HG03025 (cell line): Measurements from ENCODE around the gene CXCR3.
"Not testable (repeated sequence)": the region's sequence is repeated elsewhere in the genome, so short reads cannot be mapped to it uniquely, and the experiment has no call there.

ENCODE experiments used
- ATAC-seq: cut with Tn5 transposase; IDR thresholded peaks from one replicate; pipeline ENCODE4 v1.9.1; 2021; ENCODE audit warnings: mild to moderate bottlenecking, moderate library complexity; ENCODE audit not compliant: unreplicated experiment, low FRiP score

Gene CXCR3

GRCh38 chrX:71615056-71615455 is 3.3 kb downstream of the CXCR3 start:
- ATAC-seq, result no peak

GRCh38 chrX:71612256-71612655 is 6.1 kb downstream of the CXCR3 start:
- ATAC-seq, result no peak

- not testable (repeated sequence) for ATAC-seq
Observed at GRCh38 chrX:71611736-71612135, 6.6 kb downstream of the CXCR3 start.

GRCh38 chrX:71609095-71609750 is 9.1 kb downstream of the CXCR3 start:
- no peak for ATAC-seq

- ATAC-seq, result no peak
Observed at GRCh38 chrX:71607488-71607887, 10.8 kb downstream of the CXCR3 start.

- no peak for ATAC-seq
Observed at GRCh38 chrX:71606536-71607216, 11.6 kb downstream of the CXCR3 start.

- ATAC-seq, result no peak
Observed at GRCh38 chrX:71604796-71605568, 13.3 kb downstream of the CXCR3 start.

GRCh38 chrX:71604141-71604540 is 14.2 kb downstream of the CXCR3 start:
- ATAC-seq, result no peak

GRCh38 chrX:71603618-71604017 is 14.7 kb downstream of the CXCR3 start:
- ATAC-seq, result no peak

- no peak for ATAC-seq
Observed at GRCh38 chrX:71599965-71600364, 18.3 kb downstream of the CXCR3 start.

GRCh38 chrX:71593210-71593609 is 25.1 kb downstream of the CXCR3 start:
- ATAC-seq, result not testable (repeated sequence)

GRCh38 chrX:71586929-71587328 is 31.4 kb downstream of the CXCR3 start:
- ATAC-seq, result no peak

GRCh38 chrX:71581210-71581609 is 37.1 kb downstream of the CXCR3 start:
- no peak for ATAC-seq

GRCh38 chrX:71579990-71580380 is 38.3 kb downstream of the CXCR3 start:
- no peak for ATAC-seq

- no peak for ATAC-seq
Observed at GRCh38 chrX:71579136-71579989, 38.9 kb downstream of the CXCR3 start.

- no peak for ATAC-seq
Observed at GRCh38 chrX:71578253-71579135, 39.8 kb downstream of the CXCR3 start, which contains the start of gene GCNA. Gene GCNA (plus strand): TSS chrX:71578437. CDS start chrX:71580822, 2,385 bp downstream.

GRCh38 chrX:71577682-71578081 is 40.6 kb downstream of the CXCR3 start:
- ATAC-seq, result no peak

GRCh38 chrX:71573590-71573989 is 44.7 kb downstream of the CXCR3 start:
- ATAC-seq, result no peak

- not testable (repeated sequence) for ATAC-seq
Observed at GRCh38 chrX:71571390-71571789, 46.9 kb downstream of the CXCR3 start.
